Ishikawa (cell line): Measurements from ENCODE around the gene DGLUCY.

Experiments used
- CEBPB ChIP-seq: IDR thresholded peaks from 2 replicates; pipeline ENCODE4 v1.6.1; 2012
- CREB1 ChIP-seq: IDR thresholded peaks from 2 replicates; pipeline ENCODE4 v1.6.1; 2012; ENCODE audit warnings: low read depth
- EGR1 ChIP-seq: IDR thresholded peaks from 2 replicates; pipeline ENCODE4 v1.6.1; 2012
- EP300 ChIP-seq: IDR thresholded peaks from 2 replicates; pipeline ENCODE4 v1.6.1; 2012; ENCODE audit warnings: borderline replicate concordance
- FOXM1 ChIP-seq: IDR thresholded peaks from 2 replicates; pipeline ENCODE4 v1.6.1; 2012; ENCODE audit warnings: low read depth, borderline replicate concordance
- MAX ChIP-seq: IDR thresholded peaks from 2 replicates; pipeline ENCODE4 v1.6.1; 2012
- NFIC ChIP-seq: IDR thresholded peaks from 2 replicates; pipeline ENCODE4 v1.6.1; 2012
- RAD21 ChIP-seq: IDR thresholded peaks from 2 replicates; pipeline ENCODE4 v1.6.1; 2012; ENCODE audit warnings: low read depth
- REST ChIP-seq: IDR thresholded peaks from 2 replicates; pipeline ENCODE4 v1.6.1; 2012; ENCODE audit warnings: low read depth, mild to moderate bottlenecking
- TAF1 ChIP-seq: IDR thresholded peaks from 2 replicates; pipeline ENCODE4 v1.6.1; 2012; ENCODE audit warnings: low read depth, mild to moderate bottlenecking
- TCF12 ChIP-seq: IDR thresholded peaks from 2 replicates; pipeline ENCODE4 v1.6.1; 2012; ENCODE audit warnings: low read depth
- TEAD4 ChIP-seq: IDR thresholded peaks from 2 replicates; pipeline ENCODE4 v1.6.1; 2012
- USF1 ChIP-seq: IDR thresholded peaks from 2 replicates; pipeline ENCODE4 v1.6.1; 2012
- YY1 ChIP-seq: IDR thresholded peaks from 2 replicates; pipeline ENCODE4 v1.6.1; 2012; ENCODE audit warnings: low read depth
- ZBTB7A ChIP-seq: IDR thresholded peaks from 2 replicates; pipeline ENCODE4 v1.6.1; 2012; ENCODE audit warnings: low read depth

The DGLUCY gene

GRCh38 chr14:91117960-91118359 is 4.1 kb downstream of the DGLUCY start:
- TF ChIP-seq NFIC (no peak), CREB1 (no peak), USF1 (no peak), FOXM1 (no peak), CEBPB (no peak), MAX (no peak), TAF1 (no peak), REST (no peak), YY1 (no peak), EP300 (no peak), ZBTB7A (no peak), TCF12 (no peak)

GRCh38 chr14:91118511-91119068 is 4.7 kb downstream of the DGLUCY start:
- no peak for TF ChIP-seq FOXM1
- no peak for TF ChIP-seq NFIC
- TF ChIP-seq ZBTB7A: no peak
- no peak for TF ChIP-seq TAF1
- TF ChIP-seq USF1: no peak
- TF ChIP-seq TCF12: no peak
- no peak for TF ChIP-seq EP300
- TF ChIP-seq RAD21: no peak
- no peak for TF ChIP-seq YY1
- TF ChIP-seq MAX: no peak
- no peak for TF ChIP-seq EGR1
- no peak for TF ChIP-seq REST
- no peak for TF ChIP-seq CREB1
- TF ChIP-seq TEAD4: no peak
- TF ChIP-seq CEBPB: no peak

GRCh38 chr14:91119556-91120311 is 5.9 kb downstream of the DGLUCY start:
- TF ChIP-seq CEBPB (no peak), ZBTB7A (no peak), REST (no peak), EGR1 (no peak), MAX (no peak), YY1 (no peak), USF1 (no peak)

GRCh38 chr14:91123201-91123600 is 9.3 kb downstream of the DGLUCY start:
- TF ChIP-seq CREB1: no peak
- no peak for TF ChIP-seq TEAD4
- TF ChIP-seq EGR1: no peak
- no peak for TF ChIP-seq TCF12
- no peak for TF ChIP-seq YY1
- TF ChIP-seq NFIC: no peak
- no peak for TF ChIP-seq ZBTB7A
- TF ChIP-seq CEBPB: no peak
